H7 (cell line): Measurements from ENCODE around the gene SLC15A1. TPM values are rescaled to one million over a fixed set of nuclear protein-coding genes. Genes with fewer than 3 reads are reported as not detected.

Source experiments
- DNase-seq: peaks from one replicate; pipeline ENCODE4 v3.0.0; 2012
- H3K27me3 ChIP-seq: 2 replicates; pipeline ENCODE4 v1.6.0; 2011; ENCODE audit warnings: mild to moderate bottlenecking, low read length; ENCODE audit not compliant: control insufficient read depth, insufficient read depth
- H3K36me3 ChIP-seq: replicated peaks from 2 replicates; pipeline ENCODE4 v1.5.1; 2011; ENCODE audit warnings: low read length; ENCODE audit not compliant: control insufficient read depth, insufficient read depth
- H3K4me3 ChIP-seq: 2 replicates; pipeline ENCODE4 v1.5.1; 2011; ENCODE audit warnings: low read depth, mild to moderate bottlenecking, control low read depth, low read length, moderate library complexity; ENCODE audit not compliant: insufficient read depth
- total RNA-seq: library from RNA; depleted of rRNA; stranded (reverse); fragments of >200 nt; shearing (Covaris generic); gene quantifications from 2 replicates; pipeline ENCODE4 v1.2.3, GENCODE V29; 2014; rRNA removed

The SLC15A1 gene
- total RNA-seq = 0.62 and 1.1 TPM in 2 replicates

GRCh38 chr13:98752467-98753290 lies at the start of gene SLC15A1:
TSS of gene SLC15A1 (minus strand) at chr13:98752672. CDS start at chr13:98752598, 74 bp downstream.
- Histone ChIP-seq H3K27me3 (peaks cover 20% of the 10 kb centered on the region), H3K36me3 (no peaks in the 10 kb centered on the region), H3K4me3 (peak within 1 kb of the TSS; percentile 49)
- DNase-seq = peak; percentile 84

GRCh38 chr13:98801626-98802418 lies 49.4 kb upstream of the SLC15A1 start:
- peaks cover 1% of the 10 kb centered on the region; the same call in 1 of the 2 replicates for H3K36me3 ChIP-seq
- no peaks in the 10 kb centered on the region for H3K27me3 ChIP-seq
- DNase-seq = no peak

GRCh38 chr13:98800078-98800477 lies 47.6 kb upstream of the SLC15A1 start:
- Histone ChIP-seq H3K27me3 (no peaks in the 10 kb centered on the region), H3K36me3 (peaks cover 1% of the 10 kb centered on the region; the same call in 1 of the 2 replicates)
- no peak for DNase-seq

More at GRCh38 chr13:98801626-98802418, 49.4 kb upstream of the SLC15A1 start:
- no peak overlapping the region for H3K4me3 ChIP-seq

GRCh38 chr13:98798849-98799645 lies 46.6 kb upstream of the SLC15A1 start:
- DNase-seq = no peak
- no peaks in the 10 kb centered on the region for H3K27me3 ChIP-seq
- no peaks in the 10 kb centered on the region for H3K36me3 ChIP-seq
- H3K4me3 ChIP-seq = no peak overlapping the region

More at GRCh38 chr13:98800078-98800477, 47.6 kb upstream of the SLC15A1 start:
- H3K4me3 ChIP-seq = no peak overlapping the region

- Histone ChIP-seq H3K36me3 (no peaks in the 10 kb centered on the region), H3K4me3 (no peak overlapping the region), H3K27me3 (no peaks in the 10 kb centered on the region)
- DNase-seq = no peak
Observed at GRCh38 chr13:98797456-98797855, 45.0 kb upstream of the SLC15A1 start.

- H3K27me3 ChIP-seq = no peaks in the 10 kb centered on the region
- no peaks in the 10 kb centered on the region for H3K36me3 ChIP-seq
- DNase-seq = no peak
- no peak overlapping the region for H3K4me3 ChIP-seq
Observed at GRCh38 chr13:98796798-98797197, 44.3 kb upstream of the SLC15A1 start.

- H3K4me3 ChIP-seq = no peak overlapping the region
- H3K27me3 ChIP-seq = no peaks in the 10 kb centered on the region
- H3K36me3 ChIP-seq = no peaks in the 10 kb centered on the region
- no peak for DNase-seq
Observed at GRCh38 chr13:98796191-98796590, 43.7 kb upstream of the SLC15A1 start.

- Histone ChIP-seq H3K27me3 (no peaks in the 10 kb centered on the region), H3K36me3 (no peaks in the 10 kb centered on the region), H3K4me3 (no peak overlapping the region)
- no peak for DNase-seq
Observed at GRCh38 chr13:98795220-98795619, 42.7 kb upstream of the SLC15A1 start.

GRCh38 chr13:98794498-98794897 lies 42.0 kb upstream of the SLC15A1 start:
- DNase-seq = no peak
- Histone ChIP-seq H3K27me3 (no peaks in the 10 kb centered on the region), H3K4me3 (no peak overlapping the region), H3K36me3 (no peaks in the 10 kb centered on the region)

- Histone ChIP-seq H3K36me3 (no peaks in the 10 kb centered on the region), H3K27me3 (no peaks in the 10 kb centered on the region), H3K4me3 (no peak overlapping the region)
- no peak for DNase-seq
Observed at GRCh38 chr13:98792785-98793495, 40.5 kb upstream of the SLC15A1 start.

GRCh38 chr13:98792321-98792720 lies 39.8 kb upstream of the SLC15A1 start:
- Histone ChIP-seq H3K36me3 (no peaks in the 10 kb centered on the region), H3K27me3 (no peaks in the 10 kb centered on the region), H3K4me3 (no peak overlapping the region)
- no peak for DNase-seq

- no peaks in the 10 kb centered on the region for H3K36me3 ChIP-seq
Observed at GRCh38 chr13:98791611-98792010, 39.1 kb upstream of the SLC15A1 start.

GRCh38 chr13:98787996-98788395 lies 35.5 kb upstream of the SLC15A1 start:
- H3K36me3 ChIP-seq = no peaks in the 10 kb centered on the region
- H3K27me3 ChIP-seq = no peaks in the 10 kb centered on the region
- DNase-seq = no peak
- H3K4me3 ChIP-seq = no peak overlapping the region

More at GRCh38 chr13:98791611-98792010, 39.1 kb upstream of the SLC15A1 start:
- no peaks in the 10 kb centered on the region for H3K27me3 ChIP-seq
- no peak for DNase-seq
- H3K4me3 ChIP-seq = no peak overlapping the region

- Histone ChIP-seq H3K36me3 (no peaks in the 10 kb centered on the region), H3K4me3 (no peak overlapping the region), H3K27me3 (no peaks in the 10 kb centered on the region)
- DNase-seq = no peak
Observed at GRCh38 chr13:98787173-98787572, 34.7 kb upstream of the SLC15A1 start.
